Peyer's patch (tissue), 4 donors: ENCODE data around the gene SLC7A4. TPM values are rescaled to one million over a fixed set of nuclear protein-coding genes. Genes with fewer than 3 reads are reported as not detected.

ENCODE experiments used
- DNase-seq, 3 donors: peaks; one replicate each; pipeline ENCODE4 v3.0.0-alpha.2; 2017 to 2019
- H3K27ac ChIP-seq, 4 donors: fragments of 200-600 bp; sonication (generic); one replicate each; pipeline ENCODE4 v1.5.1; 2016 to 2019
- H3K27me3 ChIP-seq, 2 donors: fragments of 200-600 bp; sonication (generic); one replicate each; pipeline ENCODE4 v1.5.1; 2019
- H3K36me3 ChIP-seq, 3 donors: fragments of 200-600 bp; sonication (generic); one replicate each; pipeline ENCODE4 v1.5.1; 2016 to 2019
- H3K4me1 ChIP-seq, 4 donors: fragments of 200-600 bp; sonication (generic); one replicate each; pipeline ENCODE4 v1.5.1; 2016 to 2019
- H3K4me3 ChIP-seq, 4 donors: fragments of 200-600 bp; sonication (generic); 1 replicate in 3 of 4; 2 replicates in 1 of 4; pipeline ENCODE4 v1.5.1; 2016 to 2019; ENCODE audit warnings: mild to moderate bottlenecking in 1 of 4
- H3K9me3 ChIP-seq, 4 donors: fragments of 200-600 bp; sonication (generic); one replicate each; pipeline ENCODE4 v1.5.1; 2016 to 2019; ENCODE audit warnings: mild to moderate bottlenecking in 1 of 4
- CTCF ChIP-seq, 6 experiments: fragments of 450-650 bp in 4 of 6; fragments of 200-600 bp in 2 of 6; sonication (generic) in 1 of 6; IDR thresholded peaks; one replicate each; pipeline ENCODE4 v1.5.1; 2017 to 2019; ENCODE audit warnings: antibody characterized with exemption in 6 of 6, mild to moderate bottlenecking in 3 of 6, moderate library complexity in 1 of 6
- POLR2A ChIP-seq, 2 donors: fragments of 450-650 bp; IDR thresholded peaks; one replicate each; pipeline ENCODE4 v1.5.1; 2017; ENCODE audit warnings: antibody characterized with exemption in 2 of 2, mild to moderate bottlenecking in 2 of 2, moderate library complexity in 2 of 2
- total RNA-seq, 4 donors: library from RNA; depleted of rRNA; stranded (reverse); fragments of >200 nt; gene quantifications; one replicate each; pipeline ENCODE4 v1.1.0, GENCODE V29; 2016

Gene SLC7A4
- total RNA-seq, 4 donors from 2014 or later: 0.40 to 3.7 (median 2.2) TPM

DNA sequence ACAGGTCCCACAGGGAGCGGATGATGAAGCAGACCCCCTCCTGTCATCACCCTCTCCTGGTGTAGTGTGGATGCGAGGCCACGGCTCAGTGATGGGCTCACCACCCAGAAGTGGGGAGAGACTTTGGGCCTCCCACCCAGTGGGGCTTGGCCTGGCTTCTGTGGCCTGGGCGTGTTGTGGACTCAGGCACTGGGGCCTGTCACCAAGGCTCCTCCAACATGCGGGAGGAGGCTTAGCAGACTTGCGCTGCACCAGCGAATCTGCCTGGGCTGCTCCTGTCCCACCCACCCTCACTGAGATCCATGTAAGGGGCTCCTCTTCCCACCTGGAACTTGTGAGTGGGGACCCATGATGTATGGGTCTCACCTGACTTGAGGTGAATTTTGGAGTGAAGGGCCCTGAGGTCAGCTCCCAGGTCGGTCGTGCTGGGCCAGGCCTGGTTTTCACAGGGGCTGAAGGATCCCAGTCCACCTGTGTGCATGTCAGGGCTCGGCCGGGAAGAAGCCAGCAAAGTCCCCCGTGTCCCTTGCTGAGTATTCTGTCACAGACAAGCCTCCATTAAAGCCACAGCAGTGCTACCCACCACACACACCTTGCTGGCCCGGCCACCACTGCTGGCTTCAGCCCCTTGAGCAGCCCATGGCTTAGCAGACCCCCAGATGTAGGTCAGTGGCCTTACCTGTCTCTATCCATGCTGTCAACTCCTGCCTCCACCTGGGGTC, 34.7 kb downstream of the SLC7A4 start:
- H3K4me1 ChIP-seq: peaks cover 0 to 18% (median 14%) of the 10 kb centered on the region in 4 donors
- DNase-seq: no peak
- H3K27me3 ChIP-seq: no peaks in the 10 kb centered on the region
- H3K36me3 ChIP-seq: peaks cover 0 to 57% (median 0%) of the 10 kb centered on the region in 3 donors
- no peak overlapping the region for H3K4me3 ChIP-seq
- TF ChIP-seq POLR2A (IDR thresholded peaks at IDR 0.05) (no peak), CTCF (IDR thresholded peaks at IDR 0.05) (no peak)
- no peaks in the 10 kb centered on the region for H3K9me3 ChIP-seq
- no peak overlapping the region for H3K27ac ChIP-seq

DNA sequence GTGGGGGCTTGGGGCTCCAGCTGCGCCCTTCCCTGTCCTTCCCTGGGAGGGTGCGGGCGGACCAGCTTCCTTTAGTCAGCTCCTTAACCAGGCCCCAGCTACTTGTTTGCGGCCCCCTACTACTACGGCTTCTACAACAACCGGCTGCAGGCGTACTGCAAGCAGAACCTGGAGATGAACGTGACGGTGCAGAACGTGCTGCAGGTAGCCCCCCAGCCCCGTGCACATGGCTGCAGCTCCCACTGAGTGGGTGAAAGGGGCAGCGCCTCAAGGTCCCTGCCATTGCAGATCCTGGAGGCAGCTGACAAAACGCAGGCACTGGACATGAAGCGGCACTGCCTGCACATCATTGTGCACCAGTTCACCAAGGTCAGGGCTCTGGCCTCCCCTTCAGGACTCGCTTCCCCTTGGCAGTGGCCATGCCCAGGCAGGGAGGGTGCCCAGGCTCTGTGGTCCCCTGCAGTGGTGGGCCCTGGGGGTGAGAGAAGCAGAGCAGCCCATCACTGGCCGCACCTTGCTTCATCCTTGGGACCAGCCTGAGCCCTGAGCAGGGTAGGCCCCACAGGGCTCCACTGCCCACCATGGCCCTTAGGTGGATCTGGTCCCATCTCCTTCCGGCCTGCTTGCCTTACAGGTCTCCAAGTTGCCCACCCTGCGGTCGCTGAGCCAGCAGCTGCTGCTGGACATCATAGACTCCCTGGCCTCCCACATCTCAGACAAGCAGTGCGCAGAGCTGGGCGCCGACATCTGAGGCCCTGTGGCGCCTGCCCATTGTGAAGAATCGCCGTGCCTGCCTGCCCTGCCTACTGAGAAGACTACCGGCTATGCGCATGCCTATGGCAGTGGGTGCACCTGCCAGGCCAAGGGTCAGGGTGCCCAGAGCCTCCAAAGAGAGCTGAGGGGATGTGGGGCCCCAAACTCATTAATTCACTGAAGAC, 35.5 kb downstream of the SLC7A4 start:
- Histone ChIP-seq H3K9me3 (no peaks in the 10 kb centered on the region), H3K36me3 (peaks cover 0 to 65% (median 0%) of the 10 kb centered on the region in 3 donors), H3K27me3 (no peaks in the 10 kb centered on the region), H3K27ac (no peak overlapping the region), H3K4me3 (no peak overlapping the region), H3K4me1 (peaks cover 0 to 18% (median 13%) of the 10 kb centered on the region in 4 donors)
- DNase-seq: no peak
- TF ChIP-seq POLR2A (IDR thresholded peaks at IDR 0.05): no peak
- TF ChIP-seq CTCF (IDR thresholded peaks at IDR 0.05): no peak

GRCh38 chr22:20996031-20996410, 36.3 kb downstream of the SLC7A4 start:
- peaks cover 0 to 15% (median 10%) of the 10 kb centered on the region in 4 donors for H3K4me1 ChIP-seq
- H3K4me3 ChIP-seq: no peak overlapping the region
- no peaks in the 10 kb centered on the region for H3K27me3 ChIP-seq
- no peak for DNase-seq
- TF ChIP-seq CTCF (IDR thresholded peaks at IDR 0.05) (no peak), POLR2A (IDR thresholded peaks at IDR 0.05) (no peak)
- H3K27ac ChIP-seq: no peak overlapping the region
- H3K36me3 ChIP-seq: peaks cover 0 to 73% (median 0%) of the 10 kb centered on the region in 3 donors
- H3K9me3 ChIP-seq: no peaks in the 10 kb centered on the region

GRCh38 chr22:20995329-20996030, 36.9 kb downstream of the SLC7A4 start:
- Histone ChIP-seq H3K27me3 (no peaks in the 10 kb centered on the region), H3K4me3 (no peak overlapping the region), H3K9me3 (no peaks in the 10 kb centered on the region), H3K4me1 (peaks cover 0 to 10% (median 5%) of the 10 kb centered on the region in 4 donors), H3K36me3 (peaks cover 0 to 78% (median 0%) of the 10 kb centered on the region in 3 donors), H3K27ac (no peak overlapping the region)
- TF ChIP-seq CTCF (IDR thresholded peaks at IDR 0.05) (no peak), POLR2A (IDR thresholded peaks at IDR 0.05) (no peak)
- DNase-seq: no peak

- no peaks in the 10 kb centered on the region for H3K9me3 ChIP-seq
- no peak overlapping the region for H3K4me3 ChIP-seq
- peaks cover 0 to 4% (median 0%) of the 10 kb centered on the region in 4 donors for H3K4me1 ChIP-seq
- H3K27ac ChIP-seq: no peak overlapping the region
- peaks cover 0 to 72% (median 0%) of the 10 kb centered on the region in 3 donors for H3K36me3 ChIP-seq
- TF ChIP-seq POLR2A (IDR thresholded peaks at IDR 0.05) (no peak), CTCF (IDR thresholded peaks at IDR 0.05) (no peak)
- H3K27me3 ChIP-seq: no peaks in the 10 kb centered on the region
- DNase-seq: no peak
Measured at GRCh38 chr22:20994902-20995241, 37.5 kb downstream of the SLC7A4 start.
